GM13977 (cell line): ENCODE measurements around the gene CDADC1.

Experiments used
- DNase-seq: peaks from one replicate; pipeline ENCODE4 v3.0.0; 2012; ENCODE audit warnings: low spot score
- CTCF ChIP-seq: IDR thresholded peaks from 2 replicates; pipeline ENCODE4 v1.5.1; 2012; ENCODE audit warnings: mild to moderate bottlenecking, control low read depth; ENCODE audit not compliant: insufficient read depth; ENCODE audit errors: extremely low read depth, missing control alignments
- in situ Hi-C: fragments of 300-500 bp; cut with MboI; formaldehyde crosslinking; loops from one replicate; pipeline ENCODE4 v1.12.0; 2022; ENCODE audit warnings: low sequenced_read_pairs, low pct_unique_long_range_greater_than_20kb, mixed read lengths, inconsistent platforms; ENCODE audit not compliant: unreplicated experiment

Gene CDADC1

GRCh38 chr13:49213997-49214916, 33.5 kb upstream of the CDADC1 start:
- in situ Hi-C loops: no loop called here
- no peak for TF ChIP-seq CTCF
- no peak for DNase-seq

- no peak for TF ChIP-seq CTCF
- no peak for DNase-seq
- in situ Hi-C loops: no loop called here
Measured at GRCh38 chr13:49214917-49215376, 32.8 kb upstream of the CDADC1 start.

- in situ Hi-C loops: no loop called here
- no peak for TF ChIP-seq CTCF
- no peak for DNase-seq
Measured at GRCh38 chr13:49216334-49216733, 31.4 kb upstream of the CDADC1 start.

GRCh38 chr13:49217962-49218492, 29.7 kb upstream of the CDADC1 start:
- DNase-seq: no peak
- in situ Hi-C loops: no loop called here
- no peak for TF ChIP-seq CTCF

GRCh38 chr13:49218493-49219051, 29.2 kb upstream of the CDADC1 start:
- in situ Hi-C loops: no loop called here
- TF ChIP-seq CTCF: no peak
- DNase-seq: no peak

- peak; percentile 49 for DNase-seq
- in situ Hi-C loops: no loop called here
- TF ChIP-seq CTCF: no peak
Measured at GRCh38 chr13:49219647-49220035, 28.1 kb upstream of the CDADC1 start.
